Bone marrow (tissue), 2 donors: ENCODE measurements around the gene TM9SF4.
"Not testable (repeated sequence)": the region's sequence is repeated elsewhere in the genome, so short reads cannot be mapped to it uniquely, and the experiment has no call there.

Source experiments
- DNase-seq, 2 donors: peaks; one replicate each; lab custom pipeline; 2025; lab: John Stamatoyannopoulos, UW

TM9SF4 gene

GRCh38 chr20:32091888-32092346, 17.6 kb upstream of the TM9SF4 start:
- peak; percentile 29 to 70 for DNase-seq

- no peak for DNase-seq
Measured at GRCh38 chr20:32098786-32099185, 10.7 kb upstream of the TM9SF4 start.

DNA sequence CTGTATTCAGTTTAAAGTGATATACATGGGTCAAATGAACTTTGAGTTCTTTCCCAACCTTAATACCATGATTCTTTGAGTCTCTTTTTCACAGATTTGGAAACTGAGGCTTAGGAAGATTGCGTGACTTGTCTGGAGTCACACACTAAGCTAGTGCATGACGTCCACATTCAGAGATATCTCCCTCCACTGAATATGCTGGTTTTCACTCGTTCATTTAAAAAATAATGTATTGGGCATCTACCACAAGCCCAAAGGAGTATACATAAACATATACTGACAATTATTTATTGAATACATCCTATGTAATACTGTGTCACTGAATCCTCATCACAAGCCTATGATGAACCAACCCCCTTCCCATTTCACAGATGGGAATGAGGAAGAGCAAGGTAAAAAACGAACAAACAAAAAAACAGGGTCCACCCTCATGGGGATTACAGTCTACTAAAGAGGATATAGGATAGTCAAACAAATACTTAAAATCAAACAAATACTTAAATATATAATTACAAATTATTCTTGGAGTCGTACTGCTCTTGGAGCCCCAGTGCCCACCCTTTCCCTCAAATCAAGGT, 611 bp upstream of the TM9SF4 start:
- DNase-seq, result no peak

DNA sequence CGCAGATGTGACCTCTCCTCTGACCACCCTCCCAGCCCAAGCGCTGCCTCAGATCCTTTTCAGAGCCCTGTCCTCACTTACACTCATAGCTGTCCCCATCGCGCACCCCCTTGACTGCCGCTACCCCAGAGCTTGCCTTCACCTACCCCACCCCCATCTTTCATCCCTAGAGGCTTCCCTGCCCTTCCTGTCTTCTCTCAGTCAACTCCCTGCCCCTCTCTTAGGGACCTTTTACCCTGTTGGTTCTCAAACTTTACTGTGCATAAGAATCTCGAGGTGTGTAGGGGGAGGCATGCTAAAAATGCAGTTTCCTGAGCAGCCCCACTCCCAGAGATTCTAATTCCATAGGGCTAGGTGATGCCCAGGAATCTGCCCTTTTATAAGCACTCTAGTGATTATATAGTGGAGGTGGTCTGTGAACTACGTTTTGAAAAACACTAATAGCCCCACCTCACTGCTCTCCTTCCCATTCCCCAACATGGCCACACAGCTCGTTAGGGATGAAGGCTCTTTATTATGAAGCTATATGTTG, 725 bp downstream of the TM9SF4 start:
- no peak for DNase-seq

DNA sequence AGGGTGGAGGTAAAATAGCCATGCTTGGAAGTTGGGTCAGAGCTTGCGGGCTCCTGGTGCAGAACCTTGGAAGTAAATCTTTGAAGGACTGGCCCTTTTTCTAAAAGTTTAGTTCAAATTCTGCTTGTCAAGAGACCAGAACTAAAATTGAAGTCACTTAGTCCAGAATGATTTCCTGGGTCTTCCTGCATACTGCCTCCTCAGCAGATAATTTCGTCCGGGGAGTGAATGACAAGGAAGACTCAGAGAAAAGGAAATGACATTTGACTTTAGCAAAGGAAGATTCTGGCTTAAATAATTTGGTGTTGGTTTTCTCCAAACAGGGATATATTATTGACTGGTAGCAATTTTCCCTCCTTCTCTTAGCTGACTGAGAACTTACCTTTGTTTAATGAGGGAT, 1.2 kb downstream of the TM9SF4 start:
- DNase-seq, result no peak

- DNase-seq, result no peak
Measured at GRCh38 chr20:32111156-32111686, 1.7 kb downstream of the TM9SF4 start.

- DNase-seq, result no peak
Measured at GRCh38 chr20:32111753-32112152, 2.2 kb downstream of the TM9SF4 start.

DNA sequence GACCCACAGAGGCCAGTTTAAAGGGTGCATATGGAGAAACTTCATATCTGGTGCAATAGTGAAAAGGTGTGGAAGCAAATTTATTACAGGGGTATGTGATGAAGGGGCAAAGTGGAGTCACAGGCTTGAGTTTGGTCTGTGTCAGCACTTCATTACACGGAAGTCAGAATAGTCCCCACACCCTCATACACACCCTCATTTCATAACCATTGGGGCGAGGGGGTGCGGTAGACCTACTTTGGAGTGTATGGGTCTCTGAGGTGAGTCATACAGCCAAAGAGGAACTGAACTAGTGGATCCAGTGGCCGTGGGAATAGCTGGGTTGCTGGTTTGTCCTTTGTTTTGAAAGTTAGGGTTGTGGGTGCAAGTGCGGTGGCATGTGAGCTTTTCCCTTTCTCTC, 3.3 kb downstream of the TM9SF4 start:
- DNase-seq, result peak; percentile 36 to 62

DNA sequence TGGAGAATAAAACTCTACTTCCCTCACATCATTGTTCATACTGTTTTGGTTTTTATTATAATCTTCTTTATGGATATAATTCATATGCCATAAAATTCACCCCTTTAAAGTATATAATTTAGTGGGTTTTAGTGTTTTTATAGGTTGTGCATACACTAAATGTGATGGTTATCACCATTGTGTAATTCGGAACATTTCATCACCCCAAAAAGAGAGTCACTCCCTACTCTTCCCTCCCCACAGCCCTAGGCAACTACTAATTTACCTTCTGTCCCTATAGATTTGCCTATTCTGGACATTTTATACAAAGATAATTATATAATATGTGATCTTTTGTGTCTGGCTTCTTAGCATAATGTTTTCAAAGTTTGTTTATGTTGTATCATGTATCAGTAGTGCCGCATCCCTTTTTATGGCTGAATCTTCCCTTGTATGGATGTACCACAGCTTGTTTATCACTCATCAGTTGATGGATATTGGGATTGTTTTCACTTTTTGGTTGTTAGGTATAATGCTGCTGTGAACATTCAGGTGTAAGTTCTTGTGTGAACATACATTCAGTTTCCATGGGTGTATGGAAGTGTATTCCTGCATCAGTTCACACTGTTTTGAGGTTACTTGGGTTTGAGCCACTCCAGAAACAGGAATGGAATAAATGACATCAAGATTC, 4.2 kb downstream of the TM9SF4 start:
- no peak for DNase-seq

- DNase-seq, result no peak
Measured at GRCh38 chr20:32114305-32114960, 4.9 kb downstream of the TM9SF4 start.

GRCh38 chr20:32115211-32115767, 5.8 kb downstream of the TM9SF4 start:
- DNase-seq, result no peak

- no peak for DNase-seq
Measured at GRCh38 chr20:32116079-32116521, 6.6 kb downstream of the TM9SF4 start.

DNA sequence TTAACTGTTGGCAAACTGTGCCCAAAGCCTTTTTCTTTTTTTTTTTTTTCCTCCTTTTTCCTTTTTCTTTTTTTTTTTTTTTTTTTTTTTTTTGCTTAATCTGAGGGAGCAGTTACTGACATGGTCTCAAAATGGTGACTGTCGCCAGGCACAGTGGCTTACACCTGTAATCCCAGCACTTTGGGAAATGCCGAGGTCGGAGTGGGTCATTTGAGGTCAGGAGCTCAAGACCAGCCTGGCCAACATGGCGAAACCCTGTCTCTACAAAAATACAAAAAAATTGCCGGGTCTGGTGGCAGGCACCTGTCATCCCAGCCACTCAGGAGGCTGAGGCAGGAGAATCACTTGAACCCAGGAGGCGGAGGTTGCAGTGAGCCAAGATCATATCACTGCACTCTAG, 7.3 kb downstream of the TM9SF4 start:
- DNase-seq, result not testable (repeated sequence)

DNA sequence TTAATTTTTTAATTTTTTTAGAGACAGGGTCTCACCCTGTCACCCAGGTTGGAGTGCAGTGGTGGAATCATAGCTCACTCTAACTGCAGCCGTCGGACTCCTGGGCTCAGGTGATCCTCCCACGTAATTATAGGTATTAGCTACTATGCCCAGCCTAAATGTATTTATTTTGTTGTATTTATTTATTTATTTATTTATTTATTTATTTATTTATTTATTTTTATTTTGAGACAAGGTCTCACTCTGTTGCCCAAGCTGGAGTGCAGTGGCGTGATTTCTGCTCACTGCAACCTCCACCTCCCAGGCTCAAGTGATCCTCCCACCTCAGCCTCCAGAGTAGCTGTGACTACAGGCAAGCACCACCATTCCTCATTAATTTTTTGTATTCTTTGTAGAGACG, 8.9 kb downstream of the TM9SF4 start:
- DNase-seq, result not testable (repeated sequence)

GRCh38 chr20:32119734-32120133, 10.2 kb downstream of the TM9SF4 start:
- no peak for DNase-seq

GRCh38 chr20:32121908-32122307, 12.4 kb downstream of the TM9SF4 start:
- not testable (repeated sequence) for DNase-seq

- DNase-seq, result no peak
Measured at GRCh38 chr20:32123088-32123487, 13.6 kb downstream of the TM9SF4 start.

DNA sequence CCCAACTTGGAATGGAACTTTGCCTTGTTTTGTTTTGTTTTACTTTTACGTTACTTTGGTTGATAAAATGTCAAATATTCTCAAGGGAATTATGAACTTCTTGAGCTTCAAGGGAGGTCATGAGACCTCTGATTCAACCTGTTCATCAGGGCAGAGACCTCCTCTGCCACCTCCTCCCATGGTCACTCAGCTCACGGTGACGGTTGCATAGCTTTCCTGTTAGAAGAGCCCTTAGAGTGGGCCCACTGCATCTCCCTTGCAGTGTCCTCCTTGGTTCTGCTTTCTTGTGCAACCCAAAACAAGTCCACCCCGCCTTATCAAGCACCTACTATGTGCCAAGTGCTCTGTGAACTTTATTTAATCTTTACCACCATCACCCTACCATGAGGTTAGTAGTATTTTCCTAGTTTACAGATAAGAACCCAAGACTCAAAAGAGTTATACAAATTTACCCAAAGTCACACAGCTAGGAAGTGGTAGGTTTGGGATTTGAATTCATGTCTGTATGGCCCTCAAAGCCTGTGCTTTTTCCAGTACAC, 15.5 kb downstream of the TM9SF4 start:
- DNase-seq, result no peak

DNA sequence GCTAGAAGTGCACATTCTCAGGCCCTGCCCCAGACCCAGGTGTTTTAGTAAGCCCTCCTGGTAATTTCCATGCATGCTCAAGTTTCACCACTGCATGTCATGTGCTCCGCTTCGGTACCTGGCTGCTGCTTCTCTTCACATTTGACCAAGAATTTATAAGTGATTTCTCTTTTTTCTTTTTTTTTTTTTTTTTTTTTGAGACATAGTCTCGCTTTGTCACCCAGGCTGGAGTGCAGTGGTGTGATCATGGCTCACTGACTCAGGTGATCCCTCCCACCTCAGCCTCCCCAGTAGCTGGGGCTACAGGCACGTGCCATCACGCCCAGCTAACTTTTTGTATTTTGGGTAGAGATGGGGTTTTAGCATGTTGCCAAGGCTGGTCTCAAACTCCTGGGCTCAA, 16.0 kb downstream of the TM9SF4 start:
- no peak for DNase-seq

GRCh38 chr20:32126919-32127318, 17.4 kb downstream of the TM9SF4 start:
- DNase-seq, result no peak

DNA sequence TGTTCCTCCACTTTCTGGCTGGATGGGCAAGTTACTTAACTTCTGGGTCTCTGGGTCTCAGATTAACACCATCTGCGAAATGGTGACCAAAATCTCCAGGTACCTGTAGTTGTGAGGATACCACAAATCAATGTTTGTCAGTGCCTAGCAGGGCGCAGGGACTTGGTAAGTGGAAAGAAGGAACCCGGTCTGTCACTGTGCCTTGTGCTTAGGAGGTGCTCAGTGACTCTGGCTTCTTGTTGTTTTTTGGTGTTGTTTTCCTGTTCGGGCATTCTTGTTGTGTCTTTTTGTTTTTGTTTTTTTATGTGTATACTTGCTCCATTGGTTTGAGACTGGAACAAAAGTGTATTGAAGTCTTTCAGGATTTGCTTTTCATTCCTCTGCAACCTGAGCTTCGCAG, 17.8 kb downstream of the TM9SF4 start:
- DNase-seq, result no peak

GRCh38 chr20:32128167-32128566, 18.7 kb downstream of the TM9SF4 start:
- DNase-seq, result no peak
